ENCODE measurements around the gene GOLGA2. TPM values are rescaled to one million over a fixed set of nuclear protein-coding genes. Genes with fewer than 3 reads are reported as not detected.
A peak's percentile ranks its signal among the peaks of the same experiment; 100 is the strongest.

The GOLGA2 gene
- total RNA-seq, 4 donors from 2014 or later = 81.8 to 123 (median 116) TPM

GRCh38 chr9:128321879-128322403, 46.1 kb upstream of the GOLGA2 start:
- DNase-seq (ENCODE audit: low spot score in 2 of 2) = no peak
- intact Hi-C loops (cut with DNase I; ENCODE audit: low total_unique reads) = no loop called here
- H3K4me3 ChIP-seq (ENCODE audit: low read depth, poor library complexity, severe bottlenecking) = peak overlapping the region; percentile 91
- TF ChIP-seq POLR2A (IDR thresholded peaks at IDR 0.05) = no peak
- no peak for TF ChIP-seq CTCF (IDR thresholded peaks at IDR 0.05)
- WGBS, 2 donors = 2% methylated on average over 20 to 21 of the region's 21 CpGs

DNA sequence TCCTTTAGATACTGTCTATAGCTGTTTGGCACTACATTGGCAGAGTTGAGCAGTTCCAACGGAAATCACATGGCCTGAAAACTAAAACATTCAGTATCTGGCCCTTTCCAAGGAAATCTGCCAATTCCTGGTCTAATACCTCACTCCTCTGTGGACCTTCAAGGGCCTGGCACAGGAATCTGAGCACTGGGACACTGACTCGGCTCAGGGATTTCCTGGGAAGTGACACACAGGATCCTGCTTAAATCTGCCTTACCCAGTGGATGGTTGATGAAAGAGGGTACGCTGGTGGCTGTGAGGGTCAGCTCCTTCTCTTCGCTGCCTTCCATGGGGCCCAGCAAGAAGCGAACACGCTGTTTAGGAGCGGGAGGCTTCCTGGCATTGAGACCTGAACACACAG, 45.5 kb upstream of the GOLGA2 start:
- H3K4me3 ChIP-seq (ENCODE audit: low read depth, poor library complexity, severe bottlenecking) = no peak overlapping the region
- 74 to 77% methylated on average over 7 of the region's 7 CpGs for WGBS, 2 donors
- no peak for DNase-seq (ENCODE audit: low spot score in 2 of 2)
- intact Hi-C loops (cut with DNase I; ENCODE audit: low total_unique reads) = no loop called here
- TF ChIP-seq POLR2A (IDR thresholded peaks at IDR 0.05) = no peak
- no peak for TF ChIP-seq CTCF (IDR thresholded peaks at IDR 0.05)

DNA sequence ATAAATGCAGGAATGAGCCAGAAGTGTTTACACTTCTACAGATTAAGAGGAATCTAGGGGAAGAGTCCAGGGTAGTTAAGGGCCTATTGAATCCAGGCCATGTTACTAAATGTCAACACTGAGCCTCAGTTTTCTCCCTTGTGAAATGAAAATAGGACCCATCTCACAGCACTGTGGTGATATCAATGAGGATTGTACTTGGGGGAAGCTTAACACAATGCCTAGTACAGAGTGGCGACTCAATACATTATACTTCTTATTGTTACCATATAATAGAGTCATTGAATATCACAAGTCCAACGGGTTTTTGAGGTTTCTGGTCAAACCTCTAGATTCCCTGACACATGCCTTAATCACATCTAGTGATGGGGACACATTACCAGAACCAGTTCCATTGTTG, 41.8 kb upstream of the GOLGA2 start:
- 75 to 83% methylated on average over 2 of the region's 2 CpGs for WGBS, 2 donors
- no peak for DNase-seq (ENCODE audit: low spot score in 2 of 2)
- intact Hi-C loops (cut with DNase I; ENCODE audit: low total_unique reads) = no loop called here
- no peak overlapping the region for H3K4me3 ChIP-seq (ENCODE audit: low read depth, poor library complexity, severe bottlenecking)
- no peak for TF ChIP-seq CTCF (IDR thresholded peaks at IDR 0.05)
- TF ChIP-seq POLR2A (IDR thresholded peaks at IDR 0.05) = no peak

GRCh38 chr9:128316421-128316820, 40.6 kb upstream of the GOLGA2 start:
- H3K4me3 ChIP-seq (ENCODE audit: low read depth, poor library complexity, severe bottlenecking) = no peak overlapping the region
- TF ChIP-seq CTCF (IDR thresholded peaks at IDR 0.05) = no peak
- no peak for TF ChIP-seq POLR2A (IDR thresholded peaks at IDR 0.05)
- intact Hi-C loops (cut with DNase I; ENCODE audit: low total_unique reads) = no loop called here
- 66 to 79% methylated on average over 9 of the region's 9 CpGs for WGBS, 2 donors
- DNase-seq (ENCODE audit: low spot score in 2 of 2) = no peak

DNA sequence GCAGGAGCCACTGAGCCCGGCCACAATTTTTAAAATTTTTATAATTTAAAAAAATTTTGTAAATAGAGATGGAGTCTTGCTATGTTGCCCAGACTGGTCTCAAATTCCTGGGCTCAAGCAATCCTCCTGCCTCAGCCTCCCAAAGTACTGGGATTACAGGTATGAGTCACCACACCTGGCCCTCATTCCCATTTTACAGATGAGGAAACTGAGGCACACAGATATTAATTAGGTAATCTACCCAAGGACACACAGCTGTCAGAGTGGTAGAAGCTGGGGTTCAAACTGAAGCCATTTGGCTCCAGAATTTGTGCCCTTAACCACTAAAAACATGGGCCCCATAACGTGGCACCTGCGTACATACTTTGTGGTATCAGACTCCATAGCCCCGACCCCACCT, 38.9 kb upstream of the GOLGA2 start:
- H3K4me3 ChIP-seq (ENCODE audit: low read depth, poor library complexity, severe bottlenecking) = no peak overlapping the region
- 94 to 97% methylated on average over 4 of the region's 4 CpGs for WGBS, 2 donors
- TF ChIP-seq POLR2A (IDR thresholded peaks at IDR 0.05) (no peak), CTCF (IDR thresholded peaks at IDR 0.05) (no peak)
- intact Hi-C loops (cut with DNase I; ENCODE audit: low total_unique reads) = no loop called here
- no peak for DNase-seq (ENCODE audit: low spot score in 2 of 2)

- WGBS, 2 donors = 82 to 85% methylated on average over 5 to 10 of the region's 10 CpGs
- intact Hi-C loops (cut with DNase I; ENCODE audit: low total_unique reads) = no loop called here
- DNase-seq (ENCODE audit: low spot score in 2 of 2) = no peak
- TF ChIP-seq CTCF (IDR thresholded peaks at IDR 0.05) = no peak
- TF ChIP-seq POLR2A (IDR thresholded peaks at IDR 0.05) = no peak
- H3K4me3 ChIP-seq (ENCODE audit: low read depth, poor library complexity, severe bottlenecking) = no peak overlapping the region
These were observed 34.7 kb upstream of the GOLGA2 start for GRCh38 chr9:128310461-128310860.
